ENCODE measurements around the gene CBX5. TPM values are rescaled to one million over a fixed set of nuclear protein-coding genes. Genes with fewer than 3 reads are reported as not detected.

The CBX5 gene
- total and polyA plus RNA-seq, 5 donors from 2014 or later: 18.2 to 38.9 (median 19.9) TPM

DNA sequence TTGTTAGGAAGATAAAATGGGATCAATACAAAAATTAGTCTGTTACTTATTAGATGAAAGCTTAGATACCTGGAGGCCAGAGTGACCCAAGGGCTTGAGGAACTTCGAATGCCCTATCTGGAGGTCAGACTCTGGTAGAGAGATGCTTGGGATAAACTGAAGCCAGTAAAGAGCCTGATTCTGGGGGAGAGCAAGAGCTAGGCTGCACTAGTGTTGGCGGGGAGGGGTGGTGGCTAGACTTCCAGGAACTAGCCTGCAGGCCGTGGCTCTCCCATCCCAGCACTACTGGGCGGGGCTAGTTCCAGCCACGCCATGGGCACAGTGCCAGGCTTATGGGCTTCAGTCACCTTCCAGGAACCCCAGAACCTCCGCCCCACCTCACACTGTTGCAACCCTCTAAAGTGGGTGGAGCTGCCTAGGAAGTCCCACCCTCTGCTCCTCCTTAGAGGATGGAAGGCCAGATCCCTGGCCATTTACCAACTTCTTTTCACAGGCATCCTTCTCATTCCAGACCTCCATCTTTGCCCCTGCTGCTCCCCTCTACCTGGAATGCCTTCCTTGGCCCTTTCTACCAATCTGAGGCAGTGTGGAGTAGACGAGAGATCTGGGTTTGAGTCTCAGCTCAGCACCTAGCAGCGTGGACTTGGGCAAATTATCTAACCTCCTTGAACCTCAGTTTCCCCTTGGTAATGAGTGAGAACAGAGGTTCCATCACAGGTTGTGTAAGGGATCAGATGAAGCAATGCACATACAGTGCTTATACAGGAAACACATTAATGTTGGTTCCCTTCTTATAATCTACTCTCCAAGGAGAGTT is 27.2 kb upstream of the CBX5 start:
- Histone ChIP-seq H3K27me3 (ENCODE audit: control insufficient read depth, insufficient read depth, low read length) (peaks cover 25% of the 10 kb centered on the region), H3K4me3 (ENCODE audit: low read depth, low read length) (no peak overlapping the region), H3K27ac (ENCODE audit: insufficient read depth, low read length, poor library complexity, severe bottlenecking) (no peak overlapping the region), H3K4me1 (ENCODE audit: control insufficient read depth, insufficient read depth, low read length, poor library complexity, severe bottlenecking) (no peaks in the 10 kb centered on the region), H3K36me3 (ENCODE audit: control insufficient read depth, insufficient read depth, low read length) (no peaks in the 10 kb centered on the region), H3K9me3 (ENCODE audit: control insufficient read depth in 2 of 2, low read length in 2 of 2) (no peaks in the 10 kb centered on the region)
- no peak for ATAC-seq (ENCODE audit: low read depth in 2 of 2)
- no peak overlapping the region for H3K27ac Mint-ChIP-seq
- no peaks in the 10 kb centered on the region for H3K36me3 Mint-ChIP-seq
- DNase-seq: peak in 1 of 3 donors; percentile 64
- H3K27me3 Mint-ChIP-seq: peaks cover 59% of the 10 kb centered on the region
- H3K4me1 Mint-ChIP-seq: peaks cover 0 to 9% (median under 1%) of the 10 kb centered on the region in 4 donors
- H3K9me3 Mint-ChIP-seq: peaks cover 0 to 2% (median 0%) of the 10 kb centered on the region in 7 donors
- H3K4me3 Mint-ChIP-seq: no peak overlapping the region

DNA sequence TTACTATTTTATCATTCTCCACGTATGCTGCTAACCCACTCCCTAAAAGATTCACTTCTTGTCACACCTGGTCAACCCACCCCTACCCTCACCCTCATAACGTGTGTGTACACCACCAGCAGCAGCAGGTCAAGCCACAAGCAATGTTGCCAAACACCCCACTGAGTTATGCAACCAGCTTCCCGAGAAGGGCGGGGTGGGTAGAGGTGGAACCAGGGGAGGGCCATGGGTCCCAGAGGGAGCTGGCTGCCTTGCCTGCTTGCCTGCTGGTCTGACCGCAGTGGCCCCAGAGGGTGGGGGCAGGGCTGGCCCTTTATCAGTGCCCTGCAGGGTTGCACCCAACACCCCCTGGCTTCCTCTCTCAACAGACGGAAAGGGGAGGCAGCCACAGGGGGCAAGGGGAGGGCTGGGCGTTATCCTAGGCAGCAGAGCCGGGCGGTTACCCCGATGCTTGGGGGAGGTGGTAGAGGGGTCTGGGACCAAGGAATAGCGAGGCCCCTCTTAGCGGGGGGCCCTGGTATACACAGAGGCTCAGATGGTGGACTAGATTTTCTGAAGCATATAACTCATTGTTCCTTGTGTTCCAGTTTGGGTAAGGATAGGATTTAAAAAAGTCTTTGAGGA is 24.4 kb upstream of the CBX5 start:
- no peaks in the 10 kb centered on the region for H3K36me3 ChIP-seq (ENCODE audit: control insufficient read depth, insufficient read depth, low read length)
- H3K9me3 Mint-ChIP-seq: peaks cover 0 to 2% (median 0%) of the 10 kb centered on the region in 7 donors
- H3K4me1 ChIP-seq (ENCODE audit: control insufficient read depth, insufficient read depth, low read length, poor library complexity, severe bottlenecking): peaks cover 9% of the 10 kb centered on the region
- peaks cover 74% of the 10 kb centered on the region for H3K27me3 Mint-ChIP-seq
- H3K9me3 ChIP-seq (ENCODE audit: control insufficient read depth in 2 of 2, low read length in 2 of 2): no peaks in the 10 kb centered on the region
- DNase-seq (peak in 1 of 3 donors; percentile 21), ATAC-seq (ENCODE audit: low read depth in 2 of 2) (no peak)
- H3K36me3 Mint-ChIP-seq: no peaks in the 10 kb centered on the region
- H3K27ac Mint-ChIP-seq: no peak overlapping the region
- H3K4me1 Mint-ChIP-seq: peaks cover 0 to 19% (median under 1%) of the 10 kb centered on the region in 4 donors
- peaks cover 47% of the 10 kb centered on the region for H3K27me3 ChIP-seq (ENCODE audit: control insufficient read depth, insufficient read depth, low read length)
- no peak overlapping the region for H3K4me3 ChIP-seq (ENCODE audit: low read depth, low read length)
- H3K27ac ChIP-seq (ENCODE audit: insufficient read depth, low read length, poor library complexity, severe bottlenecking): no peak overlapping the region
- no peak overlapping the region for H3K4me3 Mint-ChIP-seq

DNA sequence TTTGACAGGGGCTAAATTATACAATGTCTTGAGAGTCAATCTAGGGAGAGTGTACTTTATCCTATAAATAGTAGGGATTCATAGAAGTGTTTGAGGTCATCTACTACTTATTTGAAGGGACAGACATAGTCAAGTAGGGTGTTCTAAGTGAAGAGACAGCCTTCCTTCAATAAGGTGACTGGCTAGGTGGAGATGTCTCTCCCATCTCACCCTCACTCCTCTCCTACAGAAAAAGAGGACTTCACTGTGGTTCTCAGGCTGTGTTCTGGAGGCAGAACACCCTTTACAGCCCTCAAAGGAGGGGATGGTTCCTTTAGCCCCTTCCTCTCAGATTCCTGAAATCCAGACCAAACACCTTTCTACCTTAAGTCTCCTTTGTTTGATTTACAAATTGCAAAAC is 23.7 kb upstream of the CBX5 start:
- Histone ChIP-seq H3K27me3 (ENCODE audit: control insufficient read depth, insufficient read depth, low read length) (peaks cover 51% of the 10 kb centered on the region), H3K9me3 (ENCODE audit: control insufficient read depth in 2 of 2, low read length in 2 of 2) (no peaks in the 10 kb centered on the region), H3K4me1 (ENCODE audit: control insufficient read depth, insufficient read depth, low read length, poor library complexity, severe bottlenecking) (peaks cover 9% of the 10 kb centered on the region), H3K36me3 (ENCODE audit: control insufficient read depth, insufficient read depth, low read length) (no peaks in the 10 kb centered on the region), H3K27ac (ENCODE audit: insufficient read depth, low read length, poor library complexity, severe bottlenecking) (no peak overlapping the region), H3K4me3 (ENCODE audit: low read depth, low read length) (no peak overlapping the region)
- ATAC-seq (ENCODE audit: low read depth in 2 of 2): no peak
- Mint-ChIP-seq H3K4me1 (peaks cover 0 to 19% (median under 1%) of the 10 kb centered on the region in 4 donors), H3K27me3 (peaks cover 81% of the 10 kb centered on the region), H3K4me3 (no peak overlapping the region), H3K9me3 (peaks cover 0 to 2% (median 0%) of the 10 kb centered on the region in 7 donors), H3K27ac (no peak overlapping the region), H3K36me3 (no peaks in the 10 kb centered on the region)
- DNase-seq: no peak

DNA sequence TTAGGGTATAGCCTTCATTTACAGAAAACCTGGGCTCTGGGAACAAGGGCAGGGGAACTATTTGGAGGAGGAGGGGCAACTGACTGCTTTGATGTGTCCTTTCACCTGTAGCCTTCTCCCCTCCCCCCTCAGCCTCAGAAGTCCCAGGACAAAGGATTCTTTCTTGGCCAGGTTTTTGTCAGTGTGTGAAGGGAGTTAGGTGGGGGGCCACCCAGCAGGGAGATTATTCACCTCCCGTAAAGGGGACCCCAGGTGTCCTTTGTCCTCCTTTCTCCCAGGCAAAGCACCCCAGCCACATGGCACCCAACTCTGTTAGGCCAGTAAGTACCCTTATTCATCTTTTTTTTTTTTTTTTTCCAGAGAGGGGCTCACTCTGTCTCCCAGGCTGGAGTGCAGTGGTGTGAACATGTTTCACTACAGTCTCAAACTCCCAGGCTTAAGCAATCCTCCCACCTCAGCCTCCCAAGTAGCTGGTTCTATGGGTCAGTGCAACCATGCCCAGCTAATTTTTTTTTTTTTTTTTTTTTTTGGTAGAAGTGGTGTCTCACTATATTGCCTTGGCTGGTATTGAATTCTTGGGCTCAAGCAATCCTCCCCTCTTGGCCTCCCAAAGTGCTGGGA is 21.6 kb upstream of the CBX5 start:
- no peak for ATAC-seq (ENCODE audit: low read depth in 2 of 2)
- peaks cover 78% of the 10 kb centered on the region for H3K27me3 Mint-ChIP-seq
- H3K9me3 Mint-ChIP-seq: peaks cover 0 to 1% (median 0%) of the 10 kb centered on the region in 7 donors
- no peak overlapping the region for H3K4me3 Mint-ChIP-seq
- peaks cover 54% of the 10 kb centered on the region for H3K27me3 ChIP-seq (ENCODE audit: control insufficient read depth, insufficient read depth, low read length)
- H3K4me1 ChIP-seq (ENCODE audit: control insufficient read depth, insufficient read depth, low read length, poor library complexity, severe bottlenecking): peaks cover 14% of the 10 kb centered on the region
- H3K4me3 ChIP-seq (ENCODE audit: low read depth, low read length): no peak overlapping the region
- no peaks in the 10 kb centered on the region for H3K9me3 ChIP-seq (ENCODE audit: control insufficient read depth in 2 of 2, low read length in 2 of 2)
- H3K36me3 ChIP-seq (ENCODE audit: control insufficient read depth, insufficient read depth, low read length): no peaks in the 10 kb centered on the region
- H3K27ac Mint-ChIP-seq: peak overlapping the region in 1 of 3 donors; percentile 6
- DNase-seq: no peak
- H3K4me1 Mint-ChIP-seq: peaks cover 0 to 22% (median 4%) of the 10 kb centered on the region in 4 donors
- no peaks in the 10 kb centered on the region for H3K36me3 Mint-ChIP-seq
- no peak overlapping the region for H3K27ac ChIP-seq (ENCODE audit: insufficient read depth, low read length, poor library complexity, severe bottlenecking)

DNA sequence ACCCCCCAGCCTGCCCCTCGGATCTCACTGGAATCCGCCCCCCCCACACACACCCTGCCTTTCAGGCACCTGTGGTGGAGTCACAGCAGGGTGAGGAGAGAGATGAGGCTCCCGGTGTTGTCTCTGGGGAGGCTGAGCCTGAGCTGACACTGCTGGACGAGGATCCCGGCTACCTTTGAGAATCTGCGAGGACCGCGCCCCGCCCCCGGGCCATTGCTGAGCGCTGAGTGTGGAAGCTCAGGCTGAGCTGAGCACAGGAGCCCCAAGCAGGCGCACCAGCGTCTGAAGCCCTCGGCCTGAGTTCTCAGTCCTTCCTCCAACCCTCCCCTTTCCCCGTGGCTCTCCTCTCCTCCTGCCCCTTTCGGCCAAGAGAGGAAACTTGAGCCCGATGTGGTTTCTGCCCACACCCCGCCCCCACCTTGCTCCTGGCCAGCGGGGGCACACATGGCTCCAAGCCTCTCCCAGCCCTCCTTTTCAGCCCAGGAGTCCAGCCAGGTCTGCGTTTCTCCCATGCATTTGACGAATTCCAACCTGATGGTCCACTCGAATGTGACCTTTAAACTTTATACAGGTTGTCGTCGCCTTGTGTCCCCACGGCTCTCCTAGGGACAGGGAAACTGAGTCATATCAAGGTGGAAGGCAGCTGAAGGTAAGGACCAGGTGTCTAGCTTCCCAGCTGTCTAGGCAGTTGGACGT is 21.0 kb upstream of the CBX5 start, which contains the start of gene NFE2:
NFE2 (minus strand) TSS at position 284 of the 696 bp plus-strand sequence. CDS start 5,767 bp downstream, outside the sequence.
- H3K36me3 Mint-ChIP-seq: no peaks in the 10 kb centered on the region

DNA sequence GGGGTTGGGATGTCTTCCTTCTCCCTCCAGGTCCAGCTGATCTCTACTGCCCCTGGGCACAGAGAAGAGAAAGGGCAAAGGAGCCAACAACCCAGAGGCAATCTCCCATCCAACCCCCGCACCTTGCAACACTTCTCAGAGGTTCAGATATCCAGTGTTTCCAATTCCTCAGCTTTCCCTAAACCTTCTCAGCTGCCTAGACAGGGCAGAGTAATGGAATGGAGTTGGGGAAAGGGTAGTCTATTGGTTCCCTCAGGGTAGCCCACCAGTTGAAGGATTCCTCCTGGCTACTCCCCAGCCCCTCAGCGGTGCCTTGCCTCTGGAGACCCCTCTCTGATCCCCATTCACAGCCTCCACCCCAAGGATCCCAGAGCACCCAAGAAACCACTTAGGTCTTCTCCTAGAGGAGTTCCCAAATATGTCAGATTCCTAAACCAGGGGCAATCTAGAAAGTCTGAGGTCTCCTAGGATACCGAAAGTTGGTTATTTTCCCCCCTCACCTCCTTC is 20.4 kb upstream of the CBX5 start:
- Mint-ChIP-seq H3K27ac (no peak overlapping the region), H3K27me3 (peaks cover 83% of the 10 kb centered on the region), H3K4me1 (peaks cover 0 to 22% (median 4%) of the 10 kb centered on the region in 4 donors), H3K4me3 (no peak overlapping the region), H3K36me3 (no peaks in the 10 kb centered on the region), H3K9me3 (no peaks in the 10 kb centered on the region)
- peaks cover 52% of the 10 kb centered on the region for H3K27me3 ChIP-seq (ENCODE audit: control insufficient read depth, insufficient read depth, low read length)
- no peaks in the 10 kb centered on the region for H3K36me3 ChIP-seq (ENCODE audit: control insufficient read depth, insufficient read depth, low read length)
- DNase-seq (no peak), ATAC-seq (ENCODE audit: low read depth in 2 of 2) (no peak)
- no peak overlapping the region for H3K4me3 ChIP-seq (ENCODE audit: low read depth, low read length)
- peaks cover 14% of the 10 kb centered on the region for H3K4me1 ChIP-seq (ENCODE audit: control insufficient read depth, insufficient read depth, low read length, poor library complexity, severe bottlenecking)
- no peak overlapping the region for H3K27ac ChIP-seq (ENCODE audit: insufficient read depth, low read length, poor library complexity, severe bottlenecking)
- no peaks in the 10 kb centered on the region for H3K9me3 ChIP-seq (ENCODE audit: control insufficient read depth in 2 of 2, low read length in 2 of 2)

More for the DNA sequence above, 21.0 kb upstream of the CBX5 start, which contains the start of gene NFE2:
- Histone ChIP-seq H3K4me3 (ENCODE audit: low read depth, low read length) (no peak within 1 kb of the TSS), H3K36me3 (ENCODE audit: control insufficient read depth, insufficient read depth, low read length) (no peaks in the 10 kb centered on the region), H3K4me1 (ENCODE audit: control insufficient read depth, insufficient read depth, low read length, poor library complexity, severe bottlenecking) (peaks cover 14% of the 10 kb centered on the region), H3K27ac (ENCODE audit: insufficient read depth, low read length, poor library complexity, severe bottlenecking) (no peak within 1 kb of the TSS), H3K9me3 (ENCODE audit: control insufficient read depth in 2 of 2, low read length in 2 of 2) (no peaks in the 10 kb centered on the region), H3K27me3 (ENCODE audit: control insufficient read depth, insufficient read depth, low read length) (peaks cover 52% of the 10 kb centered on the region)
- H3K4me1 Mint-ChIP-seq: peaks cover 0 to 22% (median 4%) of the 10 kb centered on the region in 4 donors
- H3K4me3 Mint-ChIP-seq: peak within 1 kb of the TSS in 1 of 4 donors; percentile 68
- H3K27ac Mint-ChIP-seq: no peak within 1 kb of the TSS
- H3K27me3 Mint-ChIP-seq: peaks cover 85% of the 10 kb centered on the region
- DNase-seq: peak in 1 of 3 donors; percentile 31
- ATAC-seq (ENCODE audit: low read depth in 2 of 2): peak; percentile 49 to 65
- H3K9me3 Mint-ChIP-seq: no peaks in the 10 kb centered on the region
